K562 (cell line): ENCODE results near the gene SLC25A1. TPM values are rescaled to one million over a fixed set of nuclear protein-coding genes. Genes with fewer than 3 reads are reported as not detected.
A peak's percentile ranks its signal among the peaks of the same experiment; 100 is the strongest.

Source experiments
- ATAC-seq: fragments of 200-7000 bp; cut with Tn5 transposase; 3 replicates; pipeline ENCODE4 v1.9.1; 2020; ENCODE audit warnings: moderate library complexity
- BruUV-seq: library from RNA; stranded (reverse); fragments of 400-500 nt; replicated peaks from 2 replicates; lab custom pipeline; 2021; lab: Mats Ljungman, UMichigan
- CTCF ChIA-PET: fragments of 300-600 bp; formaldehyde crosslinking; extraction: SDS; loops from one replicate; lab custom pipeline; 2021; ENCODE audit warnings: low intra/inter-chr PET ratio; lab: Yijun Ruan, JAX
- POLR2A ChIA-PET: fragments of 300-600, 350-650 bp; sonication (Branson Sonifier 250); formaldehyde crosslinking; extraction: SDS; loops from one replicate; lab custom pipeline; 2021; ENCODE audit warnings: antibody characterized with exemption, inconsistent platforms; lab: Yijun Ruan, JAX
- DNase-seq, 4 experiments: peaks; one replicate each; pipeline versions ENCODE4 v3.0.0 to v3.0.0-alpha.2; 2011 to 2018; ENCODE audit warnings: low spot score in 3 of 4, mixed read lengths in 3 of 4; ENCODE audit errors: extremely low read depth in 1 of 4
- FAIRE-seq: peaks from 2 replicates; lab custom pipeline; 2011; peaks lifted over from hg19 to GRCh38; lab: Jason Lieb, UNC
- H2AFZ ChIP-seq: 2 replicates; pipeline ENCODE4 v1.6.0; 2011; ENCODE audit warnings: low read depth, low read length, control low read depth, inconsistent platforms
- H3K27ac ChIP-seq: fragments of 200-600 bp; 3 replicates; pipeline ENCODE4 v1.8.0; 2011; ENCODE audit warnings: low read depth, mild to moderate bottlenecking, control low read depth, inconsistent platforms, low read length, moderate library complexity, mixed read lengths; ENCODE audit errors: extremely low read depth
- H3K27me3 ChIP-seq, 2 experiments: fragments of 300-600 bp in 1 of 2; 2 replicates in 1 of 2; 3 replicates in 1 of 2; pipeline versions ENCODE4 v1.6.0 to v1.8.0; 2011; ENCODE audit warnings: inconsistent platforms in 2 of 2, low read length in 2 of 2, mild to moderate bottlenecking in 1 of 2, mixed read lengths in 1 of 2, moderate library complexity in 1 of 2; ENCODE audit not compliant: control insufficient read depth in 2 of 2, insufficient read depth in 2 of 2
- H3K36me3 ChIP-seq: fragments of 300-600 bp; 3 replicates; pipeline ENCODE4 v1.8.0; 2011; ENCODE audit warnings: mild to moderate bottlenecking, low read length, inconsistent platforms; ENCODE audit not compliant: control insufficient read depth, insufficient read depth
- H3K4me1 ChIP-seq, 2 experiments: fragments of 200-600 bp in 1 of 2; replicated peaks in 1 of 2; 2 replicates in 1 of 2; 3 replicates in 1 of 2; pipeline versions ENCODE4 v1.5.1 to v1.8.0; 2011; ENCODE audit warnings: inconsistent platforms in 2 of 2, low read length in 2 of 2, mild to moderate bottlenecking in 1 of 2, mixed read lengths in 1 of 2, moderate library complexity in 1 of 2; ENCODE audit not compliant: control insufficient read depth in 2 of 2, insufficient read depth in 2 of 2
- H3K4me2 ChIP-seq: 2 replicates; pipeline ENCODE4 v1.6.1; 2011; ENCODE audit warnings: low read length, control low read depth, inconsistent platforms, mixed read lengths; ENCODE audit not compliant: insufficient read depth
- H3K4me3 ChIP-seq: fragments of 200-600 bp; sonication (generic), shearing (Covaris generic); 2 replicates; pipeline ENCODE4 v1.5.1; 2016; ENCODE audit warnings: control low read depth, inconsistent platforms
- H3K79me2 ChIP-seq: fragments of 200-600 bp; 3 replicates; pipeline ENCODE4 v1.8.0; 2011; ENCODE audit warnings: low read length, inconsistent platforms; ENCODE audit not compliant: control insufficient read depth, insufficient read depth
- H3K9ac ChIP-seq, 2 experiments: 2 replicates each; pipeline versions ENCODE4 v1.6.0 to v1.6.1; 2011; ENCODE audit warnings: low read depth in 2 of 2, low read length in 2 of 2, control low read depth in 1 of 2, inconsistent platforms in 1 of 2, mild to moderate bottlenecking in 1 of 2, mixed read lengths in 1 of 2; ENCODE audit not compliant: insufficient read depth in 1 of 2
- H3K9me1 ChIP-seq: one replicate; pipeline ENCODE4 v1.6.0; 2011; ENCODE audit warnings: inconsistent platforms, mild to moderate bottlenecking, low read length, moderate library complexity; ENCODE audit not compliant: control insufficient read depth, insufficient read depth
- H3K9me3 ChIP-seq: replicated peaks from 2 replicates; pipeline ENCODE4 v1.5.1; 2011; ENCODE audit warnings: low read depth, low read length, inconsistent platforms; ENCODE audit not compliant: control insufficient read depth, insufficient read depth
- H4K20me1 ChIP-seq: replicated peaks from 2 replicates; pipeline ENCODE4 v1.6.1; 2011; ENCODE audit warnings: low read length, inconsistent platforms, mixed read lengths; ENCODE audit not compliant: control insufficient read depth, insufficient read depth
- HMGN3 ChIP-seq: IDR thresholded peaks from 2 replicates; pipeline ENCODE4 v1.6.1; 2011; ENCODE audit warnings: borderline replicate concordance, low read depth, mild to moderate bottlenecking, mixed read lengths, low read length; ENCODE audit not compliant: insufficient read length; ENCODE audit errors: extremely low read depth
- MCM5 ChIP-seq: fragments of 450-650 bp; IDR thresholded peaks from 2 replicates; pipeline ENCODE4 v1.6.1; 2016; ENCODE audit warnings: low read depth
- PCBP1 ChIP-seq: fragments of 200-400 bp; formaldehyde crosslinking; IDR thresholded peaks from 2 replicates; pipeline ENCODE4 v1.6.1; 2018; ENCODE audit warnings: mild to moderate bottlenecking, low read depth, low read length; ENCODE audit not compliant: poor library complexity, severe bottlenecking
- POLR2G ChIP-seq: fragments of 200-400 bp; formaldehyde crosslinking; IDR thresholded peaks from 2 replicates; pipeline ENCODE4 v1.6.1; 2017; ENCODE audit warnings: low read depth, mild to moderate bottlenecking, antibody characterized with exemption, low read length, moderate library complexity
- RBFOX2 ChIP-seq: fragments of 200-400 bp; formaldehyde crosslinking; IDR thresholded peaks from 2 replicates; pipeline ENCODE4 v1.6.1; 2017; ENCODE audit warnings: low read depth, mild to moderate bottlenecking, low read length, moderate library complexity
- SETDB1 ChIP-seq: IDR thresholded peaks from one replicate; pipeline ENCODE4 v1.6.1; 2012; ENCODE audit warnings: low read length, control low read depth, inconsistent platforms
- THAP12 ChIP-seq: fragments of 250-450 bp; sonication (Bioruptor Pico); IDR thresholded peaks from 2 replicates; pipeline ENCODE4 v1.9.0; 2021; ENCODE audit warnings: mild to moderate bottlenecking, inconsistent platforms
- ZNF175 ChIP-seq: fragments of 200-800 bp; sonication (Bioruptor generic); IDR thresholded peaks from 2 replicates; pipeline ENCODE4 v1.6.1; 2016; ENCODE audit warnings: low read depth, mild to moderate bottlenecking, missing genetic modification characterization, missing compliant biosample characterization
- WGBS: fragments of 100-300 bp; shearing (Covaris generic); methylation state at CpG from one replicate; pipeline ENCODE4 v1.1.6; 2016; ENCODE audit warnings: low coverage, mixed read lengths; ENCODE audit not compliant: insufficient coverage; ENCODE audit errors: missing lambda C conversion rate; 5-methylcytosine and 5-hydroxymethylcytosine counted together
- in situ Hi-C: fragments of 300-500 bp; cut with MboI; formaldehyde crosslinking; loops from 4 replicates; pipeline ENCODE4 v1.15.0; 2018; ENCODE audit warnings: inconsistent platforms, mixed read lengths
- intact Hi-C: fragments of 100-400 bp; cut with micrococcal nuclease; formaldehyde crosslinking; loops from 2 replicates; pipeline ENCODE4 v1.14.2; 2022
- polyA plus RNA-seq, 8 experiments: library from polyadenylated mRNA; depleted of rRNA in 4 of 8; stranded (reverse) in 5 of 8; unstranded in 3 of 8; fragments of >200 nt; fragmentation: Nextera tagmentation in 2 of 8; fragmentation: Illumina TruSeq in 1 of 8; extraction: Ambion mirVana in 2 of 8; extraction: Trizol in 1 of 8; gene quantifications; 2 replicates each; pipeline versions ENCODE4 v1.2.1 to v1.2.3, GENCODE V29; 2011 to 2014; ENCODE audit warnings: inconsistent platforms in 1 of 8, missing spikeins in 1 of 8
- total RNA-seq, 7 experiments: library from RNA; depleted of rRNA in 6 of 7; stranded (reverse); fragments of >200 nt in 6 of 7; fragmentation: Illumina TruSeq in 2 of 7; extraction: Trizol in 2 of 7; gene quantifications; 2 replicates each; pipeline versions ENCODE4 v1.2.1 to v1.2.3, GENCODE V29; 2011 to 2021; ENCODE audit warnings: low replicate concordance in 1 of 7

The SLC25A1 gene
- total and polyA plus RNA-seq, 9 of the 15 experiments (the other 6 are each of a cell fraction or from before 2014, with no cell fraction given), result 11.0 to 408 (median 110) TPM

- peaks cover 0 to 44% of the 10 kb centered on the region in 2 experiments; a peak in 1 of 5 replicates for H3K4me1 ChIP-seq
- intact Hi-C loops (loop anchor here (10.0 kb wide), 1 partner anchor 60 kb away; no protein-coding TSS in a partner anchor), in situ Hi-C loops (no loop called here)
- H3K27me3 ChIP-seq, result no peaks in the 10 kb centered on the region
- H3K4me3 ChIP-seq, result no peak overlapping the region
- CTCF ChIA-PET, result no interaction called here
- no peaks in the 10 kb centered on the region for H3K79me2 ChIP-seq
- H3K9ac ChIP-seq, result peak overlapping the region in 1 of 2 experiments; percentile 39; a peak in 2 of 4 replicates
- no peak for ATAC-seq
- no peaks in the 10 kb centered on the region for H3K9me3 ChIP-seq
- no peak for DNase-seq
- no peak overlapping the region for H2AFZ ChIP-seq
- no peak for FAIRE-seq
- POLR2A ChIA-PET, result interaction anchor here (0.8 to 3.8 kb wide), 7 partner anchors 9 to 589 kb away, joined by 3 to 31 read pairs (median 5); partner anchors contain the start of genes DGCR2 and ESS2
- peaks cover 83% of the 10 kb centered on the region for H3K36me3 ChIP-seq
- H3K4me2 ChIP-seq, result no peak overlapping the region
- TF ChIP-seq ZNF175 (CRISPR knock-in tag), result no peak
- peak; percentile 59; the same call in 1 of the 2 replicates for TF ChIP-seq RBFOX2
- TF ChIP-seq SETDB1, result peak; percentile 82
- TF ChIP-seq HMGN3, result peak; percentile 65
- peak; percentile 41; the same call in 1 of the 2 replicates for TF ChIP-seq THAP12 (CRISPR knock-in tag)
- no peak for TF ChIP-seq MCM5
- TF ChIP-seq PCBP1, result peak; percentile 73
- TF ChIP-seq POLR2G, result peak; percentile 52; the same call in 1 of the 2 replicates
- TF ChIP-seq, all 486 proteins: peak for 6
- H3K27ac ChIP-seq, result no peak overlapping the region
- peaks cover 10% of the 10 kb centered on the region; the same call in 1 of the 2 replicates for H4K20me1 ChIP-seq
- 94% methylated on average over 18 of the region's 18 CpGs for WGBS
- no TSS peak for BruUV-seq
- peaks cover 18% of the 10 kb centered on the region for H3K9me1 ChIP-seq
These were observed 43.7 kb downstream of the SLC25A1 start for GRCh38 chr22:19134874-19135273.
